Right cardiac atrium (tissue), 5 donors: Measurements from ENCODE around the gene SMTNL1. TPM values are rescaled to one million over a fixed set of nuclear protein-coding genes. Genes with fewer than 3 reads are reported as not detected.

Experiments used
- ATAC-seq, 2 donors: fragments of 200-7000 bp; cut with Tn5 transposase; one replicate each; pipeline versions ENCODE4 v1.8.0 to v1.9.1; 2020; ENCODE audit warnings: moderate library complexity in 2 of 2, mild to moderate bottlenecking in 1 of 2
- DNase-seq, 3 donors: peaks; one replicate each; pipeline ENCODE4 v3.0.0-alpha.2; 2020
- H3K27ac ChIP-seq: one replicate; pipeline ENCODE4 v1.5.1; 2013; ENCODE audit warnings: mild to moderate bottlenecking, low read length, control low read depth, moderate library complexity
- H3K27me3 ChIP-seq: one replicate; pipeline ENCODE4 v1.6.1; 2013; ENCODE audit not compliant: control insufficient read depth, insufficient read depth
- H3K4me1 ChIP-seq: one replicate; pipeline ENCODE4 v1.6.1; 2013; ENCODE audit warnings: low read length; ENCODE audit not compliant: control insufficient read depth, insufficient read depth
- H3K4me3 ChIP-seq: one replicate; pipeline ENCODE4 v1.5.1; 2013; ENCODE audit warnings: low read length, control low read depth
- H3K9me3 ChIP-seq: one replicate; pipeline ENCODE4 v1.6.1; 2013; ENCODE audit warnings: low read length; ENCODE audit not compliant: control insufficient read depth
- WGBS: extraction: QIAGEN DNeasy Blood & Tissue Kit; methylation state at CpG from one replicate; pipeline ENCODE4 v1.1.7; 2013; 5-methylcytosine and 5-hydroxymethylcytosine counted together
- intact Hi-C, 4 donors: fragments of 100-400 bp; cut with DNase I; formaldehyde crosslinking; loops; one replicate each; pipeline versions ENCODE4 v1.11.0 to v1.14.0; 2022 to 2023
- polyA plus RNA-seq: library from polyadenylated mRNA; stranded (reverse); fragments of 200-250 nt; gene quantifications from one replicate; pipeline ENCODE4 v1.2.3, GENCODE V29; 2013
- total RNA-seq, 4 donors: library from RNA; stranded (reverse); fragmentation: NEBNext Ultra II Directional; extraction: Animal tissue kit (Norgen Biotek cat#: 25700); gene quantifications; one replicate each; pipeline ENCODE4 v1.2.1, GENCODE V29; 2021
- donor health status: healthy with polysubstance abuse.
- donor health status: DM: no; HTN: yes; CAD: no.
- donor health status: DM: no; HTN: no; CAD: no.
- donor health status: DM: no; HTN: yes; CAD: no; lungs with severe emphysema.
- donor health status: DM: yes; HTN: yes; CAD: no.

The SMTNL1 gene
- total and polyA plus RNA-seq, 5 donors: not detected

- ATAC-seq: peak; percentile 99
- Histone ChIP-seq H3K9me3 (no peaks in the 10 kb centered on the region), H3K27ac (peak overlapping the region; percentile 83), H3K27me3 (no peaks in the 10 kb centered on the region), H3K4me1 (peaks cover 17% of the 10 kb centered on the region), H3K4me3 (no peak overlapping the region)
- peak; percentile 98 to 100 (median 99) for DNase-seq
- intact Hi-C loops: no loop called here
- 4% methylated on average over 35 of the region's 35 CpGs for WGBS
Observed at GRCh38 chr11:57499413-57499982, 37.9 kb upstream of the SMTNL1 start.

- H3K4me3 ChIP-seq: no peak overlapping the region
- no peaks in the 10 kb centered on the region for H3K9me3 ChIP-seq
- DNase-seq: peak in 1 of 3 donors; percentile 61
- 16% methylated on average over 12 of the region's 12 CpGs for WGBS
- no peak for ATAC-seq
- no peaks in the 10 kb centered on the region for H3K27me3 ChIP-seq
- intact Hi-C loops: no loop called here
- peak overlapping the region; percentile 78 for H3K27ac ChIP-seq
- peaks cover 17% of the 10 kb centered on the region for H3K4me1 ChIP-seq
Observed at GRCh38 chr11:57499983-57500461, 37.4 kb upstream of the SMTNL1 start.

- Histone ChIP-seq H3K27me3 (no peaks in the 10 kb centered on the region), H3K4me1 (peaks cover 17% of the 10 kb centered on the region), H3K27ac (peak overlapping the region; percentile 78), H3K9me3 (no peaks in the 10 kb centered on the region), H3K4me3 (no peak overlapping the region)
- DNase-seq (peak in 1 of 3 donors; percentile 70), ATAC-seq (no peak)
- intact Hi-C loops: no loop called here
- WGBS: 66% methylated on average over 8 of the region's 8 CpGs
Observed at GRCh38 chr11:57500515-57500914, 36.9 kb upstream of the SMTNL1 start.

GRCh38 chr11:57500926-57501325, 36.5 kb upstream of the SMTNL1 start:
- H3K27ac ChIP-seq: no peak overlapping the region
- H3K9me3 ChIP-seq: no peaks in the 10 kb centered on the region
- peak in 2 of 3 donors; percentile 58 to 60 for DNase-seq
- 92% methylated on average over 15 of the region's 15 CpGs for WGBS
- no peak for ATAC-seq
- no peaks in the 10 kb centered on the region for H3K27me3 ChIP-seq
- H3K4me1 ChIP-seq: peaks cover 17% of the 10 kb centered on the region
- intact Hi-C loops: no loop called here
- no peak overlapping the region for H3K4me3 ChIP-seq

- peaks cover 17% of the 10 kb centered on the region for H3K4me1 ChIP-seq
- ATAC-seq (no peak), DNase-seq (no peak)
- H3K4me3 ChIP-seq: no peak overlapping the region
- H3K27me3 ChIP-seq: no peaks in the 10 kb centered on the region
- 55% methylated on average over 4 of the region's 4 CpGs for WGBS
- H3K9me3 ChIP-seq: no peaks in the 10 kb centered on the region
- intact Hi-C loops: no loop called here
- peak overlapping the region; percentile 60 for H3K27ac ChIP-seq
Observed at GRCh38 chr11:57501953-57502352, 35.4 kb upstream of the SMTNL1 start.

GRCh38 chr11:57502376-57502775, 35.0 kb upstream of the SMTNL1 start:
- Histone ChIP-seq H3K4me1 (peaks cover 17% of the 10 kb centered on the region), H3K9me3 (no peaks in the 10 kb centered on the region), H3K27ac (peak overlapping the region; percentile 60), H3K4me3 (no peak overlapping the region), H3K27me3 (no peaks in the 10 kb centered on the region)
- no peak for DNase-seq
- 98% methylated on average over 3 of the region's 3 CpGs for WGBS
- intact Hi-C loops: no loop called here
- no peak for ATAC-seq

GRCh38 chr11:57502870-57503269, 34.5 kb upstream of the SMTNL1 start:
- DNase-seq (no peak), ATAC-seq (no peak)
- Histone ChIP-seq H3K4me3 (no peak overlapping the region), H3K27ac (no peak overlapping the region), H3K9me3 (no peaks in the 10 kb centered on the region), H3K4me1 (peaks cover 17% of the 10 kb centered on the region), H3K27me3 (no peaks in the 10 kb centered on the region)
- intact Hi-C loops: no loop called here

GRCh38 chr11:57504511-57504910, 32.9 kb upstream of the SMTNL1 start:
- intact Hi-C loops: no loop called here
- no peak for ATAC-seq
- Histone ChIP-seq H3K4me1 (peaks cover 12% of the 10 kb centered on the region), H3K9me3 (no peaks in the 10 kb centered on the region), H3K4me3 (no peak overlapping the region), H3K27ac (no peak overlapping the region), H3K27me3 (no peaks in the 10 kb centered on the region)
- WGBS: 72% methylated on average over 4 of the region's 4 CpGs
- no peak for DNase-seq

- ATAC-seq (no peak), DNase-seq (no peak)
- Histone ChIP-seq H3K27me3 (no peaks in the 10 kb centered on the region), H3K27ac (no peak overlapping the region), H3K4me1 (peaks cover 4% of the 10 kb centered on the region), H3K4me3 (no peak overlapping the region), H3K9me3 (no peaks in the 10 kb centered on the region)
- 93% methylated on average over 1 of the region's 1 CpG for WGBS
- intact Hi-C loops: no loop called here
Observed at GRCh38 chr11:57506522-57506921, 30.9 kb upstream of the SMTNL1 start.

- 91% methylated on average over 7 of the region's 7 CpGs for WGBS
- DNase-seq (no peak), ATAC-seq (no peak)
- Histone ChIP-seq H3K4me3 (no peak overlapping the region), H3K4me1 (no peaks in the 10 kb centered on the region), H3K9me3 (no peaks in the 10 kb centered on the region), H3K27ac (no peak overlapping the region), H3K27me3 (no peaks in the 10 kb centered on the region)
- intact Hi-C loops: no loop called here
Observed at GRCh38 chr11:57508341-57509170, 28.8 kb upstream of the SMTNL1 start.

- intact Hi-C loops: no loop called here
- H3K9me3 ChIP-seq: no peaks in the 10 kb centered on the region
- DNase-seq (no peak), ATAC-seq (no peak)
- no peaks in the 10 kb centered on the region for H3K27me3 ChIP-seq
- 91% methylated on average over 6 of the region's 6 CpGs for WGBS
- H3K27ac ChIP-seq: no peak overlapping the region
- no peak overlapping the region for H3K4me3 ChIP-seq
- H3K4me1 ChIP-seq: no peaks in the 10 kb centered on the region
Observed at GRCh38 chr11:57511741-57512430, 25.5 kb upstream of the SMTNL1 start.
